ENCODE measurements around the gene MEAK7. TPM values are rescaled to one million over a fixed set of nuclear protein-coding genes. Genes with fewer than 3 reads are reported as not detected.

Gene MEAK7
- total RNA-seq, 1 experiment from 2014 or later, result 30.9 TPM

GRCh38 chr16:84511180-84511800, 6.8 kb upstream of the MEAK7 start:
- Histone ChIP-seq H3K27me3 (replicated peaks; ENCODE audit: control insufficient read depth, insufficient read depth, low read length) (no peaks in the 10 kb centered on the region), H3K4me3 (ENCODE audit: low read depth, low read length) (no peak overlapping the region), H3K36me3 (ENCODE audit: control insufficient read depth, insufficient read depth, low read length) (no peaks in the 10 kb centered on the region), H3K4me1 (peaks cover 36% of the 10 kb centered on the region), H3K9me3 (no peaks in the 10 kb centered on the region)
- H3K36me3 Mint-ChIP-seq (ENCODE audit: insufficient read depth, unreplicated experiment), result peaks cover 13% of the 10 kb centered on the region
- peak overlapping the region; percentile 56 for H3K27ac Mint-ChIP-seq (ENCODE audit: unreplicated experiment)
- POLR2A ChIA-PET, result no interaction called here
- H3K9me3 Mint-ChIP-seq (ENCODE audit: unreplicated experiment), result no peaks in the 10 kb centered on the region
- intact Hi-C loops (cut with micrococcal nuclease; ENCODE audit: unreplicated experiment), result loop anchor here (1.0 kb wide), 6 partner anchors 24 to 215 kb away; partner anchors contain the start of gene COTL1
- H3K27me3 Mint-ChIP-seq (ENCODE audit: insufficient read depth, unreplicated experiment), result no peaks in the 10 kb centered on the region
- BruUV-seq (replicated peaks), result no TSS peak
- CTCF ChIA-PET, result interaction anchor here (0.6 to 3.4 kb wide), 12 partner anchors 9 to 322 kb away, joined by 3 to 22 read pairs (median 4); no protein-coding TSS in a partner anchor
- peak; percentile 91 to 95 for TF ChIP-seq CTCF (IDR thresholded peaks at IDR 0.05; ENCODE audit: insufficient read depth in 1 of 2, low read depth in 1 of 2, low read length in 1 of 2, severe bottlenecking in 1 of 2, unreplicated experiment in 1 of 2)
- H3K4me3 Mint-ChIP-seq (ENCODE audit: unreplicated experiment), result peak overlapping the region; percentile 21
- peaks cover 43% of the 10 kb centered on the region for H3K4me1 Mint-ChIP-seq (ENCODE audit: low read depth, unreplicated experiment)
- peak; percentile 78 to 88 for DNase-seq

- no peaks in the 10 kb centered on the region for H3K36me3 ChIP-seq (ENCODE audit: control insufficient read depth, insufficient read depth, low read length)
- no peak for TF ChIP-seq CTCF (IDR thresholded peaks at IDR 0.05; ENCODE audit: insufficient read depth in 1 of 2, low read depth in 1 of 2, low read length in 1 of 2, severe bottlenecking in 1 of 2, unreplicated experiment in 1 of 2)
- no peaks in the 10 kb centered on the region for H3K9me3 ChIP-seq
- no TSS peak for BruUV-seq (replicated peaks)
- H3K27me3 ChIP-seq (replicated peaks; ENCODE audit: control insufficient read depth, insufficient read depth, low read length), result no peaks in the 10 kb centered on the region
- intact Hi-C loops (cut with micrococcal nuclease; ENCODE audit: unreplicated experiment), result no loop called here
- Mint-ChIP-seq H3K9me3 (ENCODE audit: unreplicated experiment) (no peaks in the 10 kb centered on the region), H3K27me3 (ENCODE audit: insufficient read depth, unreplicated experiment) (no peaks in the 10 kb centered on the region), H3K4me3 (ENCODE audit: unreplicated experiment) (no peak overlapping the region), H3K4me1 (ENCODE audit: low read depth, unreplicated experiment) (peaks cover 41% of the 10 kb centered on the region), H3K27ac (ENCODE audit: unreplicated experiment) (no peak overlapping the region), H3K36me3 (ENCODE audit: insufficient read depth, unreplicated experiment) (peaks cover 17% of the 10 kb centered on the region)
- POLR2A ChIA-PET, result no interaction called here
- peaks cover 30% of the 10 kb centered on the region for H3K4me1 ChIP-seq
- peak in 1 of 2 experiments; percentile 37 for DNase-seq
- no peak overlapping the region for H3K4me3 ChIP-seq (ENCODE audit: low read depth, low read length)
- CTCF ChIA-PET, result interaction anchor here (0.8 to 2.0 kb wide), 3 partner anchors 50 to 221 kb away, joined by 3 to 7 read pairs (median 4); no protein-coding TSS in a partner anchor
These were observed 4.8 kb upstream of the MEAK7 start for GRCh38 chr16:84509032-84509950.

GRCh38 chr16:84508502-84508901, 4.0 kb upstream of the MEAK7 start:
- ChIA-PET POLR2A (no interaction called here), CTCF (interaction anchor here (1.0 to 2.0 kb wide), 2 partner anchors 51 to 113 kb away, joined by 3 to 7 read pairs; no protein-coding TSS in a partner anchor)
- no peaks in the 10 kb centered on the region for H3K9me3 ChIP-seq
- Mint-ChIP-seq H3K27me3 (ENCODE audit: insufficient read depth, unreplicated experiment) (no peaks in the 10 kb centered on the region), H3K27ac (ENCODE audit: unreplicated experiment) (no peak overlapping the region), H3K36me3 (ENCODE audit: insufficient read depth, unreplicated experiment) (peaks cover 22% of the 10 kb centered on the region), H3K9me3 (ENCODE audit: unreplicated experiment) (no peaks in the 10 kb centered on the region), H3K4me1 (ENCODE audit: low read depth, unreplicated experiment) (peaks cover 41% of the 10 kb centered on the region), H3K4me3 (ENCODE audit: unreplicated experiment) (no peak overlapping the region)
- no peaks in the 10 kb centered on the region for H3K27me3 ChIP-seq (replicated peaks; ENCODE audit: control insufficient read depth, insufficient read depth, low read length)
- no peak for DNase-seq
- no peak overlapping the region for H3K4me3 ChIP-seq (ENCODE audit: low read depth, low read length)
- TF ChIP-seq CTCF (IDR thresholded peaks at IDR 0.05; ENCODE audit: insufficient read depth in 1 of 2, low read depth in 1 of 2, low read length in 1 of 2, severe bottlenecking in 1 of 2, unreplicated experiment in 1 of 2), result no peak
- BruUV-seq (replicated peaks), result no TSS peak
- intact Hi-C loops (cut with micrococcal nuclease; ENCODE audit: unreplicated experiment), result no loop called here
- no peaks in the 10 kb centered on the region for H3K36me3 ChIP-seq (ENCODE audit: control insufficient read depth, insufficient read depth, low read length)
- H3K4me1 ChIP-seq, result peaks cover 30% of the 10 kb centered on the region
